ENCODE results near the gene SLC9B1.

- TF ChIP-seq TAF1 (CRISPR knock-in tag; IDR thresholded peaks at IDR 0.05), result no peak
- no peak for TF ChIP-seq ZNF780A (CRISPR knock-in tag; IDR thresholded peaks at IDR 0.05)
- no peak for TF ChIP-seq JUND (CRISPR knock-in tag; IDR thresholded peaks at IDR 0.05)
- TF ChIP-seq ZFP36L2 (CRISPR knock-in tag; IDR thresholded peaks at IDR 0.05), result no peak
- TF ChIP-seq TRIM24 (CRISPR knock-in tag; IDR thresholded peaks at IDR 0.05), result no peak
- no peak for TF ChIP-seq ZNF17 (CRISPR knock-in tag; IDR thresholded peaks at IDR 0.05)
These were observed 140.6 kb downstream of the SLC9B1 start for GRCh38 chr4:102878901-102879300.
